Endothelial cell of umbilical vein (primary cell): ENCODE measurements around the gene GCNT1. TPM values are rescaled to one million over a fixed set of nuclear protein-coding genes. Genes with fewer than 3 reads are reported as not detected.

ENCODE experiments used
- BruUV-seq: library from RNA; stranded (reverse); fragments of 400-500 nt; replicated peaks from 2 replicates; lab custom pipeline; 2021; lab: Mats Ljungman, UMichigan
- CTCF ChIA-PET: fragments of 300-600, 350-600 bp; sonication (Branson Sonifier 250); formaldehyde crosslinking; loops from one replicate; lab custom pipeline; 2021; ENCODE audit warnings: antibody characterized with exemption, inconsistent platforms; lab: Charles Lee
- POLR2A ChIA-PET: fragments of 300-600, 350-600 bp; sonication (Branson Sonifier 250); formaldehyde crosslinking; loops from one replicate; lab custom pipeline; 2021; ENCODE audit warnings: antibody characterized with exemption, inconsistent platforms; lab: Charles Lee
- DNase-seq: peaks from one replicate; pipeline ENCODE4 v3.0.0-alpha.2; 2011; ENCODE audit warnings: low read depth, low spot score
- FAIRE-seq: peaks from 2 replicates; lab custom pipeline; 2011; peaks lifted over from hg19 to GRCh38; lab: Jason Lieb, UNC
- H2AFZ ChIP-seq: 2 replicates; pipeline ENCODE4 v1.6.0; 2012; ENCODE audit warnings: low read depth, low read length, control low read depth, inconsistent platforms
- H3K27ac ChIP-seq: 2 replicates; pipeline ENCODE4 v1.5.1; 2011; ENCODE audit warnings: low read depth, mild to moderate bottlenecking, control low read depth, low read length, moderate library complexity; ENCODE audit not compliant: insufficient read depth
- H3K27me3 ChIP-seq, 2 experiments: 2 replicates each; pipeline versions ENCODE4 v1.6.0 to v1.6.1; 2011; ENCODE audit warnings: low read length in 2 of 2, mixed read lengths in 1 of 2; ENCODE audit not compliant: control insufficient read depth in 2 of 2, insufficient read depth in 2 of 2
- H3K36me3 ChIP-seq, 2 experiments: 2 replicates in 1 of 2; 3 replicates in 1 of 2; pipeline ENCODE4 v1.5.1; 2011; ENCODE audit warnings: low read length in 2 of 2, mild to moderate bottlenecking in 1 of 2, moderate library complexity in 1 of 2; ENCODE audit not compliant: control insufficient read depth in 2 of 2, insufficient read depth in 2 of 2; ENCODE audit errors: extremely low read depth in 1 of 2
- H3K4me1 ChIP-seq: 3 replicates; pipeline ENCODE4 v1.5.1; 2011; ENCODE audit warnings: mild to moderate bottlenecking, low read length; ENCODE audit not compliant: control insufficient read depth, insufficient read depth; ENCODE audit errors: extremely low read depth
- H3K4me2 ChIP-seq: 2 replicates; pipeline ENCODE4 v1.6.1; 2011; ENCODE audit warnings: low read length, control low read depth, mixed read lengths; ENCODE audit not compliant: insufficient read depth
- H3K4me3 ChIP-seq, 3 experiments: fragments of 200-600 bp in 1 of 3; sonication (generic), shearing (Covaris generic) in 1 of 3; replicated peaks in 1 of 3; 2 replicates each; pipeline ENCODE4 v1.5.1; 2011 to 2016; ENCODE audit warnings: control low read depth in 3 of 3, low read length in 3 of 3, mild to moderate bottlenecking in 2 of 3, inconsistent platforms in 1 of 3, low read depth in 1 of 3, moderate library complexity in 1 of 3; ENCODE audit not compliant: insufficient read depth in 1 of 3
- H3K79me2 ChIP-seq: 2 replicates; pipeline ENCODE4 v1.6.0; 2012; ENCODE audit warnings: low read length, inconsistent platforms; ENCODE audit not compliant: control insufficient read depth, insufficient read depth
- H3K9ac ChIP-seq: replicated peaks from 2 replicates; pipeline ENCODE3; 2011; ENCODE audit warnings: low read length, control low read depth; ENCODE audit not compliant: insufficient read depth; ENCODE audit errors: extremely low read depth
- H3K9me1 ChIP-seq: replicated peaks from 3 replicates; pipeline ENCODE4 v1.6.0; 2011; ENCODE audit warnings: mild to moderate bottlenecking, low read length; ENCODE audit not compliant: control insufficient read depth, insufficient read depth; ENCODE audit errors: extremely low read depth
- H3K9me3 ChIP-seq: replicated peaks from 2 replicates; pipeline ENCODE4 v1.5.1; 2012; ENCODE audit warnings: low read length, inconsistent platforms; ENCODE audit not compliant: control insufficient read depth, insufficient read depth
- H4K20me1 ChIP-seq: replicated peaks from 2 replicates; pipeline ENCODE3; 2011; ENCODE audit warnings: mild to moderate bottlenecking, low read length; ENCODE audit not compliant: control insufficient read depth, insufficient read depth; ENCODE audit errors: extremely low read depth
- EZH2 ChIP-seq: IDR thresholded peaks from 2 replicates; pipeline ENCODE4 v1.6.1; 2012; ENCODE audit warnings: borderline replicate concordance, low read depth, mild to moderate bottlenecking, moderate library complexity, low read length, inconsistent platforms; ENCODE audit not compliant: severe bottlenecking
- FOS ChIP-seq: IDR thresholded peaks from 2 replicates; pipeline ENCODE4 v1.6.1; 2011; ENCODE audit warnings: mild to moderate bottlenecking, low read length, moderate library complexity, borderline replicate concordance; ENCODE audit not compliant: insufficient read depth
- GATA2 ChIP-seq: IDR thresholded peaks from 2 replicates; pipeline ENCODE4 v1.7.0; 2011; ENCODE audit warnings: low read depth, mild to moderate bottlenecking, moderate library complexity, mixed read lengths, low read length; ENCODE audit not compliant: insufficient read length, insufficient read depth
- JUN ChIP-seq: IDR thresholded peaks from 2 replicates; pipeline ENCODE4 v1.6.1; 2011; ENCODE audit warnings: borderline replicate concordance, low read depth; ENCODE audit not compliant: insufficient read length, insufficient read depth
- MYC ChIP-seq: IDR thresholded peaks from one replicate; pipeline ENCODE4 v1.6.1; 2011; ENCODE audit warnings: mild to moderate bottlenecking, low read depth, low read length
- POLR2A ChIP-seq: IDR thresholded peaks from 2 replicates; pipeline ENCODE4 v1.6.1; 2012; ENCODE audit warnings: low read depth, mild to moderate bottlenecking, control low read depth, low read length
- POLR2AphosphoS5 ChIP-seq: IDR thresholded peaks from 2 replicates; pipeline ENCODE4 v1.6.1; 2012; ENCODE audit warnings: low read depth, mild to moderate bottlenecking, control low read depth, low read length, moderate library complexity; ENCODE audit not compliant: insufficient read depth
- dilution Hi-C: fragments of 300-500 bp; cut with MboI; formaldehyde crosslinking; loops from one replicate; pipeline ENCODE4 v1.15.0; 2019; ENCODE audit warnings: low sequenced_read_pairs; ENCODE audit not compliant: extremely low pct_ligation_motif_present
- intact Hi-C: fragments of 100-400 bp; cut with micrococcal nuclease; formaldehyde crosslinking; loops from one replicate; pipeline ENCODE4 v1.10.0; 2022
- polyA plus RNA-seq, 4 experiments: library from polyadenylated mRNA; depleted of rRNA in 3 of 4; stranded (reverse) in 3 of 4; unstranded in 1 of 4; fragments of >200 nt; gene quantifications; 2 replicates each; pipeline versions ENCODE4 v1.2.1 to v1.2.3, GENCODE V29; 2011 to 2012; ENCODE audit warnings: missing spikeins in 1 of 4
- total RNA-seq: library from RNA; stranded (reverse); gene quantifications from 2 replicates; pipeline ENCODE4 v1.2.3, GENCODE V29; 2021
- TF ChIP-seq, protein P1 (sequence below), 2 donors: IDR thresholded peaks; 1 replicate in 1 of 2; 2 replicates in 1 of 2; pipeline ENCODE4 v1.5.1; 2011; ENCODE audit warnings: low read length in 2 of 2, mild to moderate bottlenecking in 2 of 2, moderate library complexity in 2 of 2, control low read depth in 1 of 2, inconsistent platforms in 1 of 2, low read depth in 1 of 2; ENCODE audit not compliant: insufficient read depth in 1 of 2; ENCODE audit errors: extremely low read depth in 1 of 2
- TF ChIP-seq, protein P2 (sequence below): IDR thresholded peaks from 2 replicates; pipeline ENCODE4 v1.6.1; 2011; ENCODE audit not compliant: insufficient read depth, insufficient read length

Gene GCNT1
- total and polyA plus RNA-seq, 2 donors (not counting 3 experiments of a cell fraction or from before 2014, with no cell fraction given) = 18.1 to 30.9 TPM

DNA sequence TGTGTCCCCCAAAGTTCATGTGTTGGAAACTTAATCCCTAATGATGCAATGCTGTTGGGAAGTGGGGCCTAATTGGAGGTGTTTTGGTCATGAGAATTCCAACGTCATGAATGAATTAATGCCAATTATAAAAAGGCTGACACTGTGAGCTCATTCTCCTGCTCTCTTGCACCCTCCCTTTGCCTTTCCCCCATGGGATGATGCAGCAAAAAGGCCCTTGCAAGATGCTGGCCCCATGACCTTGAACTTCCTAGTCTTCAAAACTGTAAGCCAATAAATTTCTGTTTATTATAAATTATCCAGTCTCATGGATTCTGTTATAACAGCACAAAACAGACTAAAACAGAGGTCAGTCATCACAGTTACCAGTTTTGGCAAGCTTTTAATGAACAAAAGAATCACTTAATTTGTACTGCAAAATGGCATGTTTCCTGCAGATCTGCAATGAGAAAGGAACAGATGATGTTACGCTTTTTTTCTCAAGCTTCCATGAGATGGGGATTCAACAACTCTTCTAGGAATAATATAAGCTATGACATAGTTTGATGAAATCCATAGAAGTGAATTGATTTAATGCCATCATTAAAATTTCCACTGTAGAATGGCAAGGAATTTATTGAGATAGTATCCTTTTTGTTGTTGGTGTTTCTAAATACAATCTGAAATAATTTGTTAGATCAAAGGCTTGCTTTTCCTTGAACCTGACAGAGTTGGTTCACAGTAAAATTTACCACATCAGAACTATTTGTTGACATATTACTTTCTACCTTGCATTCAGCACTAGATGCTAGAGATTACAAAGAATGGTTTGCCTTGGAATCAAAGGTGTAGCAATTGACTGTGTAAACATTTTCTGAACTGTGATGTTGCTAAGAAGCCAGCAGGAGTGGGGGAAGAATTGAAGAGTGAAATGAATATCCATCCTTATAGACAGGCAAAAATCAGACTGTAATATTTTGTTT is 35.5 kb upstream of the GCNT1 start:
- POLR2A ChIA-PET = no interaction called here
- Histone ChIP-seq H3K4me3 (no peak overlapping the region), H3K36me3 (no peaks in the 10 kb centered on the region), H3K9me1 (no peaks in the 10 kb centered on the region), H3K4me2 (no peak overlapping the region), H2AFZ (no peak overlapping the region), H3K79me2 (no peaks in the 10 kb centered on the region), H3K9me3 (no peaks in the 10 kb centered on the region), H3K27me3 (no peaks in the 10 kb centered on the region), H3K4me1 (no peaks in the 10 kb centered on the region), H4K20me1 (no peaks in the 10 kb centered on the region), H3K27ac (no peak overlapping the region), H3K9ac (no peak overlapping the region)
- CTCF ChIA-PET = no interaction called here
- BruUV-seq = no TSS peak
- no peak for TF ChIP-seq FOS
- no peak for TF ChIP-seq MYC
- no peak for TF ChIP-seq POLR2AphosphoS5
- TF ChIP-seq JUN = no peak
- TF ChIP-seq POLR2A = no peak
- no peak for TF ChIP-seq GATA2
- TF ChIP-seq, protein P1, sequence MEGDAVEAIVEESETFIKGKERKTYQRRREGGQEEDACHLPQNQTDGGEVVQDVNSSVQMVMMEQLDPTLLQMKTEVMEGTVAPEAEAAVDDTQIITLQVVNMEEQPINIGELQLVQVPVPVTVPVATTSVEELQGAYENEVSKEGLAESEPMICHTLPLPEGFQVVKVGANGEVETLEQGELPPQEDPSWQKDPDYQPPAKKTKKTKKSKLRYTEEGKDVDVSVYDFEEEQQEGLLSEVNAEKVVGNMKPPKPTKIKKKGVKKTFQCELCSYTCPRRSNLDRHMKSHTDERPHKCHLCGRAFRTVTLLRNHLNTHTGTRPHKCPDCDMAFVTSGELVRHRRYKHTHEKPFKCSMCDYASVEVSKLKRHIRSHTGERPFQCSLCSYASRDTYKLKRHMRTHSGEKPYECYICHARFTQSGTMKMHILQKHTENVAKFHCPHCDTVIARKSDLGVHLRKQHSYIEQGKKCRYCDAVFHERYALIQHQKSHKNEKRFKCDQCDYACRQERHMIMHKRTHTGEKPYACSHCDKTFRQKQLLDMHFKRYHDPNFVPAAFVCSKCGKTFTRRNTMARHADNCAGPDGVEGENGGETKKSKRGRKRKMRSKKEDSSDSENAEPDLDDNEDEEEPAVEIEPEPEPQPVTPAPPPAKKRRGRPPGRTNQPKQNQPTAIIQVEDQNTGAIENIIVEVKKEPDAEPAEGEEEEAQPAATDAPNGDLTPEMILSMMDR (IDR thresholded peaks at IDR 0.05; ENCODE audit: extremely low read depth in 1 of 2, insufficient read depth in 1 of 2, low read depth in 1 of 2, low read length in 2 of 2) = no peak
- TF ChIP-seq, protein P2, sequence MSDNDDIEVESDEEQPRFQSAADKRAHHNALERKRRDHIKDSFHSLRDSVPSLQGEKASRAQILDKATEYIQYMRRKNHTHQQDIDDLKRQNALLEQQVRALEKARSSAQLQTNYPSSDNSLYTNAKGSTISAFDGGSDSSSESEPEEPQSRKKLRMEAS = no peak
- TF ChIP-seq EZH2 = no peak
- no peak for FAIRE-seq
- no peak for DNase-seq
- dilution Hi-C loops = no loop called here
- intact Hi-C loops = no loop called here
